GM12872 (cell line): ENCODE measurements around the gene TMEM120B.

Experiments
- CTCF ChIP-seq: IDR thresholded peaks from 3 replicates; pipeline ENCODE4 v1.5.1; 2011; ENCODE audit warnings: low read depth, mild to moderate bottlenecking, low read length, moderate library complexity; ENCODE audit not compliant: insufficient read depth

Gene TMEM120B

DNA sequence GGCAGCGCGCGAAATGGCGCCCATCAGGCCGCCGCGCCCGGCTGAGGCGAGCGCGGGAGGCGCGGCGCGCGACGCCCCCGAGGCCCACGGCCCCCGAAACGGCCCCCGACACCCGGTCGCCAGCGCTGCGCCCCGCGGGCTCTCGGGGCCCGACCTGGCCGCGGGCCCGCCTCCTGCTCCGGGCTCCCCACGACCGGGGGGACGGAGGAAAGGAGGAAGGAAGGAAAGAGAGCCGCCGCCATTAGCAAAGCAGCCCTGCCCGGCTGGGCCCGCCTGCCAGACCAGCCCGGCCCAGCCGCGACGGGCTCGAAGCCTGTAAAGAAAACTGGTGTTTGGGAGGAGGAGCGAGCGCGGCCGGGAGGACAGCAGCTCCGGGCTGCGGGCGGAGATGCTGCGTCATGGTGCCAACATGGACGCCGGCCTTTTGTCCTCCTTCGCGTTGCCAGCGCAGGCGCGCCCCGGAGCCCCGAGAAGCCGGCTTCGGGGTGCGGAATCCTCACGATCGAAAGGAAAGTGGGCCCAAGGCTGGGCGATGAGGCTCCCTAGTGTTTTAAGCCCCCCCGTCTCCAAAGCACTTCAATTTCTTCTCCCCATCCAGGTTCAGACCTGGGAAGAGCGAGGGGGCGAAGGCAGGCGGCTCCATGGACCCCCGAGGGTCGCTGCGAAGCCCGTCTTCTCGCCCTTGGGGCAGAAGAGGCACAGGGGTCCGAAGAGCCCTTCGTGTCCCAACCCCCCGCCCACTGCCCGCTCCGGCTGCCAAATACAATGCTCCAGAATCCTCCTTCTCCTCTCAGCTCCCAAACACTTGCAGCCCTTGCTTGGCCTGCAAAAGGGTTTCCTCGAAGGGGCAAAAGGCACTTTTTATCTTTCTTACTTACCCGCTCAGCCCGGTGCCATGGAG is 88.4 kb downstream of the TMEM120B start:
- TF ChIP-seq CTCF: no peak

GRCh38 chr12:121801595-121802484 is 89.3 kb downstream of the TMEM120B start:
- no peak for TF ChIP-seq CTCF

- TF ChIP-seq CTCF: no peak
These were observed 89.9 kb downstream of the TMEM120B start for GRCh38 chr12:121802485-121802842.

GRCh38 chr12:121802843-121803698 is 90.5 kb downstream of the TMEM120B start:
- TF ChIP-seq CTCF: no peak

DNA sequence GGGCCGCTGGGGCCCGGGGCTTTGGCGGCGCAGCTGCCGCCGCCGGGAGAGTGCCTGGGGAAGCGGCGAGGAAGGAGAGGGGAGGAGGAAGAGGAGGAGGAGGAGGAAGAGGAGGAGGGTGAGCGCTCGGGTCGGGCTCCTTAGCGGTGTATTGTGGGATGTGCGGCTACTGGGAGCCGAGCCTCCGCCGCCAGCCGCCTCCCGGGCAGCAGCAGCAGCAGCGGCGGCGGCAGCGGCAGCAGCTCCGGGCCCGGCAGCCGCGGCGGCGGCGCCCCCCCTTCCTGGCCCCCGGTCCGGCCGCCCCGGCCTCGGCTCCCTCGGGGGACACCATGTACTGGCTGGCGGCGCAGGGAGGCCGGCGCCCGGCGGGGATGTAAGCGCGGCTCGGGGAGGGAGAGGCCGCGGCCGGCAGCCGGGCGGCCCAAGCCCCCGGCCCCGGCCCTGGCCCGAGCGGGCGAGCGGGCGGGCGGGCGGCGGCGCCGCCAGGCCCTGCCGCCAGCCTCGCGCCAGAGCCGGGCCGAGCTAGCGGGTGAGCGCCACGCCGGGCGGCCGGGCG is 91.4 kb downstream of the TMEM120B start, which contains the start of gene SETD1B:
TSS of gene SETD1B (plus strand) at position 149 of the 556 bp plus-strand sequence. CDS start 729 bp downstream, outside the sequence.
- no peak for TF ChIP-seq CTCF

DNA sequence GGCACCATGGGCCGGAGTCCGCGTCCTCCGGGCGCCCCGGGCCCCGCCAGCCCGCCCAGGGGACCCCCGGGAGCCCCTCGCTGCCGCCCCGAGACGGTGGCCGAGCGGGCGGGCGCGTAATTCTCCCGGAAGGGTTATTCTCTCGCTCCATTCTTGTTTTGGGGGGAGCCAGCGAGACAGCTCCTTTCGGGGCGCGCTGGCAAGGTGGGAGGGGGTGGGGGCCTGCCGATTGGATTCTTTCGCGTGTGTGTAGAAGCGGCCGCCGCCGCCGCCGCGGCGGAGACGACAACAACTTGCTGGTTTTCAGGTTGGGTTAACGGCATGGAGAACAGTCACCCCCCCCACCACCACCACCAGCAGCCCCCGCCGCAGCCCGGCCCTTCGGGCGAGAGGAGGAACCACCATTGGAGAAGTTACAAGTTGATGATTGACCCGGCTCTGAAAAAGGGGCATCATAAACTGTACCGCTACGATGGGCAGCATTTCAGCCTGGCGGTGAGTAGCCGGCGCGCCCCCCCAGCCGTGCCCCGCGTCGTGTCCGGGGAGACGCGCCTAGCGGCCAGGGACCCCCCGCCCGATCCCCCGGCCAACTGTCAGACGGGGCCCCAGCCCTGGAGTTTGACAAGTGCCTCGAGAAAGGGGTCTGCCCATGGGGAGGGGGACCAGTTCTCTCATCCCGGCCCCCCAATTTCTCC is 92.0 kb downstream of the TMEM120B start:
- no peak for TF ChIP-seq CTCF
